HUDEP-2 (cell line): Measurements from ENCODE around the gene KCTD11.

Experiments
- DNase-seq, 76 experiments: peaks; one replicate each; lab custom pipeline; 2025; ENCODE audit not compliant: unreplicated experiment in 76 of 76; lab: John Stamatoyannopoulos, UW

Gene KCTD11

GRCh38 chr17:7396147-7396546 lies 44.2 kb downstream of the KCTD11 start:
- peak in 1 of 76 experiments; percentile 4 for DNase-seq

- no peak for DNase-seq
These were observed 46.6 kb downstream of the KCTD11 start for GRCh38 chr17:7398612-7399011.

DNA sequence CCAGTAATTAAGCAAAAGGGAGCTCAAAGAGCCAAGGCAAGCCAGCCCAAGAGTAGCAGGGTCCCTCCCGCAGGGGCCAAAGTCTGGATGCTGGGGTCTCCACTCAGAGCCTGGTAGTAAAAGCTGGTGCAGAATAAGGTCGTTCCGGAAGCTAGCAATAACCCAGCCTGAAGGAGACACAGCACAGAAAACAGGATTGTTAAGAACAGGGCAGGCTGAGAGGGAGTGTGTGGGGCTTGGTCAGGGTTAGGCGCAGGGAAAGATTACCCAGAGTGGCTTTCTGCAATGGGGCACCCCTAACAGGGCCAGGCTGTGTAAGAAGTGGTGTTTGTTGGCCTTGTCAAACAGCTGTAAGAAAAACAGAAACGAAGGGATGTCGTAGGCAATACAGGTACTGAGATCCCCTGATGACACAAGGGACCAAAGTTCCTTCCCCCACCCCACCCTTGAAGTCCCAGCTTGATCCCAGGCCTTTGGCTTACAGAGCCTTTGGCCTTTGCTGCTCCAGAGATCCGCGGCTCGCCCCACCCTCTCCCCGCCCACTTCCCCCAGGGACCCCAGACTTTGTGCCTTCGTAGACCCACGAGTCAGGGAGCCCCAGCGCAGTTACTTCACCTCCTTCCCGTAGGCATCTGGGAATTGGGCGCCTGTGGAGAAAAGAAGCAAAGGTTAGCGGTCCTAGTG lies 51.2 kb downstream of the KCTD11 start:
- peak in 12 of 76 experiments; percentile 26 to 55 (median 40) for DNase-seq

DNA sequence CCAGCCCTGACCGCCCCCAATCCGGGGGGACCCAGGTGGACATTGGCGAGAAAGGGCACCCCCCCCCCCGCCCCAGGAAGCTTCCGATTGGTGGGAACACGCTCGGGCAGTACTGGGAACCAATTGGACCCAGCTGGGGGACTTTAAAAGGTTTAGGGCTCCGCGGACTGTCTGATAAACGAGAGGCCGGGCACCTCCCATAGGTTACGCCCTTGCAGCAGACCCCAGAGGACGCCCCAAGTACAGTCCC lies 51.7 kb downstream of the KCTD11 start:
- DNase-seq, result peak in 34 of 76 experiments; percentile 43 to 80 (median 65)

- peak; percentile 70 to 99 (median 95) for DNase-seq
These were observed 52.2 kb downstream of the KCTD11 start, which contains the start of gene TMEM256 for GRCh38 chr17:7403977-7404736. Gene TMEM256 (minus strand): TSS chr17:7404097. CDS start chr17:7404084, 13 bp downstream.
